HG03196 (cell line): ENCODE measurements around the gene EHMT1.
"Not testable (repeated sequence)": the region's sequence is repeated elsewhere in the genome, so short reads cannot be mapped to it uniquely, and the experiment has no call there.

ENCODE experiments used
- ATAC-seq: cut with Tn5 transposase; IDR thresholded peaks from one replicate; pipeline ENCODE4 v1.9.1; 2021; ENCODE audit not compliant: unreplicated experiment

Gene EHMT1

GRCh38 chr9:137880160-137880975 is 261.6 kb downstream of the EHMT1 start:
- ATAC-seq, result no peak

- ATAC-seq, result no peak
Observed at GRCh38 chr9:137880976-137881530, 262.2 kb downstream of the EHMT1 start.

- ATAC-seq, result no peak
Observed at GRCh38 chr9:137881591-137882505, 263.0 kb downstream of the EHMT1 start.

GRCh38 chr9:137882506-137882821 is 263.7 kb downstream of the EHMT1 start:
- no peak for ATAC-seq

GRCh38 chr9:137883977-137884376 is 265.2 kb downstream of the EHMT1 start:
- ATAC-seq, result not testable (repeated sequence)

- not testable (repeated sequence) for ATAC-seq
Observed at GRCh38 chr9:137884547-137884946, 265.7 kb downstream of the EHMT1 start.

- not testable (repeated sequence) for ATAC-seq
Observed at GRCh38 chr9:137885121-137885520, 266.3 kb downstream of the EHMT1 start.
